NCI-H446 treated with DMSO at 0.1 percent for 48 hours (cell line): ENCODE measurements around the gene MRTO4.
A peak's percentile ranks its signal among the peaks of the same experiment; 100 is the strongest.
"Not testable (repeated sequence)": the region's sequence is repeated elsewhere in the genome, so short reads cannot be mapped to it uniquely, and the experiment has no call there.

ENCODE experiments used
- DNase-seq: peaks from one replicate; lab custom pipeline; 2025; lab: John Stamatoyannopoulos, UW

Gene MRTO4

DNA sequence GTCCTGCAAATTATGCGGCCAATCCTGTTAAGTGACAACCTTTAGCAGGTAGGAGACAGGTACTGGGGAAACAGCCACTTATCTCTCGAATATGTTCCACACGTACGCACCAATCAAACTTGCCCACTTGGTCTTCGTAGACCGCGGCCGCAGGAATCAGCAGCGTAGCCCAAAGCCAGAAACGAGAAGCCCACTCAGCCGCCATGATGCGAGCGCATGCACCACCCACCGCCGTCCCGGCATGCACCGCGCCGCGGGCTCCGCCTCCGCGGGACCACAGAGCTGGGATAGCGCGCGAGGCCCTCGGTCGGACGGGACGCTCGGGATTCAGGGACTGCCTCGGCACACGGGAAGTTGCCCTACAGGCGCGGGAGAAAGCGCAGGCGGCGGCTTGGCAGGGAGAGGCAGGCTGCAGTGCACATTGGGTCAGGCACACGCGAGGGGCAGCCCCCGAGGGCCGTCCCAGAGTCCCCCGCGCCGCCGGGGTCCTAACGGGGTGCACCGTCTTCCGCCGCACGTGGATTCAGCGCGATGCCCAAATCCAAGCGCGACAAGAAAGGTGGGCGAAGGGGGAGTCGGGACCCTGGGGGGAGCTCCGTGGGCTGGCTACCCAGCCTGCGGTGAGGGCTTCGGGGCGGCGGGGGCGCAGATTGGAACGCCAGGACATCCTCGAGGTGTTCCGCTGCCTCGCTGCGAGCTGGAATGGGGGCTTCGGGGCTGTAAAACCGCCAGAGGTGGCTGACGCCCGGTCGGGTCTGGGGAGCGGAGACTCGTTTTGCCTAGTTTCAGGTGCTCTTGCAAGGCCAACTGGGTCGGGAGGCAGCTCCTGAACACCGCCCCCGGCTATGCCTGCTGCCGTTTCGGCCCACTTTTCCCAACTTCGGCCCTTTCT lies at the start of gene MRTO4, which contains the start of gene EMC1:
Gene MRTO4 (plus strand): TSS at position 501 of the 892 bp plus-strand sequence. CDS start 31 bp downstream, at position 532.
Gene EMC1 (minus strand): TSS at position 220 of the 892 bp plus-strand sequence. CDS start 15 bp downstream, at position 205.
- peak; percentile 64 for DNase-seq

DNA sequence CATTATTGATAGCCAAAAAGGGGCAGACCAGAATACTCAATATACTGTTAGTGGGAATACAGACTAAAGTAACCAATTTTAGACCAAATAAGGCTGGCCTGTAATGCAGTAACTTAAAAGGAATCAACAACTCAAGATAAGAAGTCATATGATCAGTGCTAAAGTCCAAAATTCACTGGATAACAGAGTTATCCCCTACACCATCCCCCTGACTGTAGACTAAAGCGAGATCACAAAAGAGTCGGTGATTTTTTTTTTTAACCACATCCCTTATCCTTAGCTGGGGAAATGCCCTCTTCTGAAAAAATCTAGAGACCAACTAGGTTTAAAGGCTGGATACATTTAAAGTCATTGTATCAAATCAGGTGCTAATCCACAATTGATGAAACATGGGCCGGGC lies 49.2 kb upstream of the MRTO4 start:
- DNase-seq, result no peak

GRCh38 chr1:19203440-19203839 lies 48.2 kb upstream of the MRTO4 start:
- peak; percentile 62 for DNase-seq

GRCh38 chr1:19204446-19205266 lies 46.9 kb upstream of the MRTO4 start:
- DNase-seq, result no peak

GRCh38 chr1:19205403-19205802 lies 46.2 kb upstream of the MRTO4 start:
- DNase-seq, result no peak

DNA sequence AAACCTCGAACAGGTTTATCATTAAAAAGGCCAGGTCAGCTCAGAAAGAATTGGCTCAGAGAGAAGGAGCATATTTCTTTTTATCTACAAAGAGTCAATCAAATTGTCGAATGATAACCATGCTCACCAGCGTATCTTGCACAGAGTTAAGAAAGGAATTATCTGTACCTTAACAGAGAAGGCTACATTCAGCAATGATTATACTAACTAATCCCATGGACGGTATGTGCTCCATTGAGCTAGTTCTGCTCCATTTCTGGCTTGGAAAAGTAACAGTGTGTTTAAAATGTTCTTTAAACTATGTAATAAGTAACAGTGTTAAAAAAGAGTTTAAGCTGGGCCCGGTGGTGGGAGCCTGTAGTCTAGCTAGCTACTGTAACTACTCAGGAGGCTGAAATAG lies 45.8 kb upstream of the MRTO4 start:
- DNase-seq, result no peak

DNA sequence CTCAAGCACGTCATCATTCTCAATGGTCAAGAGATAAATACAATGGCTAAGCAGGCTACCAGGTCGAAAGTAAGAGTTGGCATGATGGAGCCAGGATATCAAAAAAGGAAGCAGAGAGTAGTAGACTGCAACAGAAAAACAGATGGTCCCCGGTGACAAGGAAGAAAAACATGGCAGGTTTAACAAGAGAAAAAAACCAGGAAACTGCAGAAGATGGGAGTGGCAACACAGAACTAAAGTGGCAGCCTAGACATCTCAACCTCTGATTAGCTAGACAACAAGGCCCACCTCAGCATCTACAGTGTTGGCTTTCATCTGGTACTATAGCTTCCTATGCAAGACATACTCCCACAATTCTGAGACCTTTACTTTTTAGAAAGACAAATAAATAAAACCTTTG lies 44.7 kb upstream of the MRTO4 start:
- no peak for DNase-seq

DNA sequence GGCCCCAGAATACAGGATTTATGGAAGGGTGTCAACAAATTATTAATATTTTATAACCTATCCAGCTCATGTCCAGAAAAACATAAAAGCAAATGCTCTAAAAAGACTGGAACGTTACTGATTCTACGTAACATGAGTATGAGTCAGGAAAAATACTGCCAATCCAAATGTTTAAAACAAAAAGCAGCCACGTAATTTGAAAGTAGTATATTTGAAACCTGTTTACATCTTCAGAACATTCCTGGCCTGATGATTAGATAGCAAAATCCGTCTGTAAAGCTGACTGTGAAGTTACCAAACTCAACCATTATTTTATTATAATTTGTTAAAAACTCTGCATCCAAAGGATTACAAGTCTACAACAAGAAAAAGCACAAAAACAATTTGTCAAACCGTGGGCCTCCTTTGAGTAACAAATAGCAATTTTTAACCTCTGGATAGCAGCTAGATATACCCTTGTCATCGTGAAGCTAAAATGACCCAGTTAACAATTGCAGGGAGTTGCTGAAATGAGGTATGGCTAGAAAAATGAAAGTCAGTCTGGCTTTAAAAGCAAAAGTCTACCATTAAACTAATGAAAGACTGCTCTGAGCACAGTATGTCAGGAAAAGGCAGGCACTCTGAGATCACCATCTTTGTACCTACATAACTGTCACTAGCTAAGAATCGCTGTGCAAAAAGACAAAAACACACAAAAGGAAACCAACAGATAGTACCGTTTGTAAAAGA lies 42.7 kb upstream of the MRTO4 start:
- DNase-seq, result no peak

DNA sequence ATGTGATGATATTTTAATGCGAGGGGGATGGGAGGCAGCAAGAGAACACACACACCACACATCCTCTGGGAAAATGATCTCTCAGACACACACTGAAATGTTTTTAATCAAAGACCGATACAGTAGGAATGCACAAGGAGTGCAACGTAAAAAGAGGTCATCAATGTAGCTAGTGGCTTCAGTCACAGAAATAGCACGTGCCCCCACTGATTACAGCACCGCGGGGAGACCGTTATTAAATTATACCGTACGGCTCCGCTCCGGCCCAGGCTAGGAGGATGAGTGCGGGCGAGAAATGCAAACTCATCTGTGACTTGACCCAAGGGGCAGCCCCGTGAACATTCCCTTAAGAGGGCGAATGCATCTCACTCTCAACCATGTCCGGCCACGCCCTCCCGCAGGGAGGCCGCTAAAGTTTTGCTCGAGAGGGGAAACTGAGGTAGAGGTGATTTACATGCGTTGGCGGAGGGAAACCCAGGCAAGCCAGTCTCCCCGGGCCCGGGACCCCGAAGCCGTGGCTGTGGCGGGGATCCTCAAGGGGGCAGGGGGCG lies 42.1 kb upstream of the MRTO4 start:
- no peak for DNase-seq

GRCh38 chr1:19209990-19210771 lies 41.4 kb upstream of the MRTO4 start, which contains the start of gene UBR4:
TSS of gene UBR4 (minus strand) at chr1:19210266. CDS start at chr1:19210248, 18 bp downstream.
- peak; percentile 94 for DNase-seq

GRCh38 chr1:19210772-19211549 lies 40.6 kb upstream of the MRTO4 start:
- DNase-seq, result no peak

GRCh38 chr1:19212167-19212566 lies 39.4 kb upstream of the MRTO4 start:
- DNase-seq, result no peak

- no peak for DNase-seq
These were observed 38.0 kb upstream of the MRTO4 start for GRCh38 chr1:19213580-19213979.

GRCh38 chr1:19216585-19216984 lies 35.0 kb upstream of the MRTO4 start:
- DNase-seq, result not testable (repeated sequence)

DNA sequence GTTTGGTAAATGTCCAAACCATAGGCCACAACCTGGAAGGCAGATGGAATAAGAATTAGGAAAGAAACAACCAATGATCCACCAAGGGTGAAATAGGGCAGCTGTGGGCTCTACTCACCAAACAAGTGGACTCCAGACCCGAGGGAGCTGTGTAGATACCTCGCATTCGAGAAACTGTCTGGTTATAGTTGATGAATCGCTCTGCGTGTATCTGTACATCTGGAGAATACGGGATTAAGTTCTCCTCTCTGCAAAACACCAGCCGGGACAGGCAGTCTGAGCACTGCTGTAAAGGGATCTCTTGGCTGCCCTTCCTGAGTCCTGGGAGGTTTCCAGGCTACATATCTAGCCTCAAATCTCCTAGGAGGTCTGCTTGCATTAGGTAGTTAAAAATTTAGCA lies 32.2 kb upstream of the MRTO4 start:
- no peak for DNase-seq

DNA sequence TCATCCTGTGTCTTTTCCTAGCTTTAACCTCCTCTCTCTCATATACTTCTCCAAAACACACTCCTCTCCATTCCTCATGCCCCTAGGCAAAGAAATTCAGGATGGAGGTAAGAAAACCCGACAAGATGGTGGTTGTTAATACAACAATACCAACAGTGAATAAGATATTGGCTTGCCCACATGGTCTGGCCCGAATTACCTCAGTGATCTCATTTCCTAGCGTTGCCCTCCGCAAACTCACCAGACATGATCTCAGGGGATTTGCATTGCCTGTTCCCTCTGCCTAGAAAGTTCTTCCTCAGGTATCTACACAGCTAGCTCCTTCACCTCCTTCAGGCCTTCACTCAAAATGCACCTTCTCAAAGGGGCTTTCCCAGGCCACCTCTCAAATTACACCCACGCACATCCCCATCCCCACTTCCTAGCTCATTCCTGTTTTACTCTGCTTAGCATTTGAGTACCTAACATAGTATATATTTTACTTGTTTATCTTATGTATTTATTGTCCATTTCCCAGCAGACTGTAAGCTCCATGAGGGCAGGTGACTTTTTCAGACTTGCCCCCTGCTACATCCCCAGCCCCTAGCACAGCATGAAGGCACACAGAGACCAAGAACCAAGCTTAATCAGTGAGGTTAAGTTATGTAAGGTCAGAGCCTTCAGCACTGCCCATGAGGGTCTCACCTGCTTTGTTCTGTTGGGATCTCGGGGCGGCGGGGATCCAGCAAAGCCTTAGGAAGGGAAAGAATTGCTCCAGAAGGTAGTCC lies 31.3 kb upstream of the MRTO4 start:
- no peak for DNase-seq

GRCh38 chr1:19220991-19221390 lies 30.6 kb upstream of the MRTO4 start:
- no peak for DNase-seq

GRCh38 chr1:19222573-19222972 lies 29.0 kb upstream of the MRTO4 start:
- no peak for DNase-seq
